ENCODE measurements around the gene NFRKB. TPM values are rescaled to one million over a fixed set of nuclear protein-coding genes. Genes with fewer than 3 reads are reported as not detected.
A peak's percentile ranks its signal among the peaks of the same experiment; 100 is the strongest.

NFRKB gene
- total RNA-seq, 4 donors from 2014 or later: 42.1 to 94.4 (median 48.5) TPM

DNA sequence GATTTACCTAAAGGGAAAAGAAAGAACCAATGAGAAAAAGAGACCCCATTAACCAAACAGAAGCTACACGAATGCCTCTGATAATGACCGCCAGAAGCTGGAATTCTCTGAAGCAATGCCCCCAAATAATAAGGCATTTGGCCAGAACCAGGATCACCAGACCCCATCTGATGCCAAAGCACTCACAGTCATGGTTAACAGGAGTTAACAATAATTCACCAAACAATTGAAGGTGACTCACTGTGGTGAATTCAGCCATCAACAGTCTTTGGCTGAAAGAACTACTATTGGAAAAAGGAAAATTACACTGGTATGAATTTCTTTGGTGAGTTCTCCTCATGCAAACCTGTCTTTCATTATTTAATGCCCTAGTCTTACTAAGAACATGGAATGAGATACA lies 21.9 kb upstream of the NFRKB start:
- H3K27ac ChIP-seq: no peak overlapping the region
- 93% methylated on average over 2 of the region's 2 CpGs for WGBS
- H3K9me3 ChIP-seq: no peaks in the 10 kb centered on the region
- no peak for DNase-seq (ENCODE audit: low spot score in 2 of 2)
- H3K27me3 ChIP-seq: no peaks in the 10 kb centered on the region
- peaks cover 55% of the 10 kb centered on the region for H3K36me3 ChIP-seq
- H3K4me3 ChIP-seq: no peak overlapping the region
- no peaks in the 10 kb centered on the region for H3K4me1 ChIP-seq
- TF ChIP-seq POLR2A (IDR thresholded peaks at IDR 0.05): no peak
- TF ChIP-seq EP300 (IDR thresholded peaks at IDR 0.05): no peak
- TF ChIP-seq POLR2AphosphoS5 (IDR thresholded peaks at IDR 0.05): no peak
- TF ChIP-seq, protein P1, sequence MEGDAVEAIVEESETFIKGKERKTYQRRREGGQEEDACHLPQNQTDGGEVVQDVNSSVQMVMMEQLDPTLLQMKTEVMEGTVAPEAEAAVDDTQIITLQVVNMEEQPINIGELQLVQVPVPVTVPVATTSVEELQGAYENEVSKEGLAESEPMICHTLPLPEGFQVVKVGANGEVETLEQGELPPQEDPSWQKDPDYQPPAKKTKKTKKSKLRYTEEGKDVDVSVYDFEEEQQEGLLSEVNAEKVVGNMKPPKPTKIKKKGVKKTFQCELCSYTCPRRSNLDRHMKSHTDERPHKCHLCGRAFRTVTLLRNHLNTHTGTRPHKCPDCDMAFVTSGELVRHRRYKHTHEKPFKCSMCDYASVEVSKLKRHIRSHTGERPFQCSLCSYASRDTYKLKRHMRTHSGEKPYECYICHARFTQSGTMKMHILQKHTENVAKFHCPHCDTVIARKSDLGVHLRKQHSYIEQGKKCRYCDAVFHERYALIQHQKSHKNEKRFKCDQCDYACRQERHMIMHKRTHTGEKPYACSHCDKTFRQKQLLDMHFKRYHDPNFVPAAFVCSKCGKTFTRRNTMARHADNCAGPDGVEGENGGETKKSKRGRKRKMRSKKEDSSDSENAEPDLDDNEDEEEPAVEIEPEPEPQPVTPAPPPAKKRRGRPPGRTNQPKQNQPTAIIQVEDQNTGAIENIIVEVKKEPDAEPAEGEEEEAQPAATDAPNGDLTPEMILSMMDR (IDR thresholded peaks at IDR 0.05): no peak

DNA sequence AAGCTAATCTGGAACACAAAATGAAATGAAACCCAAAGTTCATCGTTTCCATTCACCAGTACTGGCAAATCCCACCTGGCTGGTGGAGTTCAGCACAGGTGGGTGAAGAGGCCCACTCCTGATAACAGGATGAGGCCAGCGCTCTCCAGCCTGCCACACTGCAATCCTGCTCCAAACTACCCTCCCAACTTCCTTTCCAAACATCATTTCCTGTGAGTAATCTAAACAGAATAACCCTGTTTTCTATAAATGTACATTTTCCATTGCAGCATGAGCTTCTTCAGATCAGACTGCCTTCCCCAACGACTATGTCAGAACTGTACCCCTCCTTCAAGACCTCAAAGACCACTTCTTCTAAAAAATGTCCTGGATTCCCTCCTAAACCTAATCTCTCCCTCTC lies 15.9 kb upstream of the NFRKB start:
- no peaks in the 10 kb centered on the region for H3K27me3 ChIP-seq
- no peak for TF ChIP-seq POLR2AphosphoS5 (IDR thresholded peaks at IDR 0.05)
- TF ChIP-seq, protein P1 (IDR thresholded peaks at IDR 0.05): no peak
- TF ChIP-seq POLR2A (IDR thresholded peaks at IDR 0.05): no peak
- TF ChIP-seq EP300 (IDR thresholded peaks at IDR 0.05): no peak
- no peak overlapping the region for H3K27ac ChIP-seq
- 74% methylated on average over 3 of the region's 3 CpGs for WGBS
- no peaks in the 10 kb centered on the region for H3K9me3 ChIP-seq
- DNase-seq (ENCODE audit: low spot score in 2 of 2): no peak
- H3K36me3 ChIP-seq: peaks cover 59% of the 10 kb centered on the region
- H3K4me3 ChIP-seq: no peak overlapping the region
- no peaks in the 10 kb centered on the region for H3K4me1 ChIP-seq

DNA sequence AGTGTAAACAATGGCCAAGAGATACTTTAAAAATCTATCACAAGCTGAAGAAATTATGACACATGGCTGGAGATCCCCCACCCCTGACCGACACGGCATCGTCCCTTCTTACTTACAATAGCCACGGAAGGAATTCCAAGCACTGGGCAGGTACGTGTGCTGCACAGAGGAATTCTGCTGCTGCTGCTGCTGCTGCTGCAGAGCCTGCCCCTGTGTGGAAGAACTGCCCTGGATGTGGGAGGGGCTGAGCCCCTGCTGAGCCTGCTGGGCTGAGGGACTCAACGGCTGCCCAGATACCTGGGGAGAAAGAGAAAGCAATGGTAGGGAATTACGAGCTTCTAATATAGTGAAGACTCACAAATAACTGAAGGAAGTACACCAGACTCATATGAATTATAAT lies 15.0 kb upstream of the NFRKB start:
- no peak overlapping the region for H3K4me3 ChIP-seq
- 92% methylated on average over 7 of the region's 7 CpGs for whole genome bisulfite sequencing
- H3K27ac ChIP-seq: no peak overlapping the region
- H3K27me3 ChIP-seq: no peaks in the 10 kb centered on the region
- H3K36me3 ChIP-seq: peaks cover 54% of the 10 kb centered on the region
- H3K9me3 ChIP-seq: no peaks in the 10 kb centered on the region
- H3K4me1 ChIP-seq: no peaks in the 10 kb centered on the region
- TF ChIP-seq EP300 (IDR thresholded peaks at IDR 0.05): no peak
- no peak for TF ChIP-seq POLR2AphosphoS5 (IDR thresholded peaks at IDR 0.05)
- TF ChIP-seq, protein P1 (IDR thresholded peaks at IDR 0.05): no peak
- TF ChIP-seq POLR2A (IDR thresholded peaks at IDR 0.05): no peak
- DNase-seq (ENCODE audit: low spot score in 2 of 2): no peak

DNA sequence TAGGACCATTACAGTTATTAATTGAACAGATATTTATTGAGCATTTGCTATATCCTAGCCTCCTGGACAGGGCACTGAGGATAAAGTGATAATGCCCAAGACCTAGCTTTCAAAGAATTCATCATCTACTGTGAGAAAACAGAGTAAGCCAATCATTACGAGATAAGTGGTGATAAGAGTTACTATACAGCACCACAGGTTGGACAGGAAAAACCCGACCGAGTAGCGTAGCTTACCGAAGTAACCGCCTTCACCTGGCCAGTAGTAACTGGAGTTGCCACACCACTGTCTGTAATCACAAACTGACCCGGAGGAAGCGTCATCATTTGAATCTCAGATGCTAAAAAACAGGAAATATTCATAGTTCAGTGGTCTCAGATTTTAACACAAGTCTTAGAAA lies 10.0 kb upstream of the NFRKB start:
- no peak for TF ChIP-seq POLR2AphosphoS5 (IDR thresholded peaks at IDR 0.05)
- no peak for TF ChIP-seq POLR2A (IDR thresholded peaks at IDR 0.05)
- TF ChIP-seq EP300 (IDR thresholded peaks at IDR 0.05): no peak
- 85% methylated on average over 8 of the region's 8 CpGs for WGBS
- Histone ChIP-seq H3K4me1 (no peaks in the 10 kb centered on the region), H3K9me3 (no peaks in the 10 kb centered on the region), H3K36me3 (peaks cover 42% of the 10 kb centered on the region), H3K27ac (no peak overlapping the region), H3K27me3 (no peaks in the 10 kb centered on the region), H3K4me3 (no peak overlapping the region)
- no peak for DNase-seq (ENCODE audit: low spot score in 2 of 2)

DNA sequence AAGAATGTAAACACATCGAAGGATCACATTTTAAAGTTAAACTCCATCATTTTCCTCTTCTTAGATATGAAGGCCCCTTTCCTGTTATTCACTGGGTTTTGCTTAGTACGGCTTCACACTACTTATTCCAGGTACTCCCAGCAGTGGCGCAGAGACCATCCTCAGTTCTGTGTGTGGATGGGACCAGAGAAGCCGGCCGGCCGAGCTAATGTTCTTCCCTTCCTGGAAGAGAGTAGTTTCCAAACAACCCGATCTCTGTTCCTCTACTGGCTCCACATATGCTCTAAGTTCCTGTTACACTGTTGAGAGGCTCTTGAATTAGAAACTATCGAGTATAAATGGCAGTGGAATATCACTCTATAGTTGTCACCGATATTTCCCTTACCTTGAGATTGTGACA lies 684 bp upstream of the NFRKB start:
- Histone ChIP-seq H3K27me3 (no peaks in the 10 kb centered on the region), H3K27ac (peak overlapping the region; percentile 84), H3K9me3 (no peaks in the 10 kb centered on the region), H3K4me1 (peaks cover 21% of the 10 kb centered on the region), H3K4me3 (peak overlapping the region; percentile 91), H3K36me3 (peaks cover 6% of the 10 kb centered on the region)
- TF ChIP-seq, protein P1 (IDR thresholded peaks at IDR 0.05): no peak
- TF ChIP-seq EP300 (IDR thresholded peaks at IDR 0.05) (no peak), POLR2A (IDR thresholded peaks at IDR 0.05) (no peak), POLR2AphosphoS5 (IDR thresholded peaks at IDR 0.05) (no peak)
- 62% methylated on average over 9 of the region's 9 CpGs for WGBS
- no peak for DNase-seq (ENCODE audit: low spot score in 2 of 2)
